HG03139 (cell line): ENCODE measurements around the gene CMSS1.
A peak's percentile ranks its signal among the peaks of the same experiment; 100 is the strongest.

Experiments used
- ATAC-seq: cut with Tn5 transposase; IDR thresholded peaks from one replicate; pipeline ENCODE4 v1.9.1; 2021; ENCODE audit not compliant: unreplicated experiment

The CMSS1 gene

DNA sequence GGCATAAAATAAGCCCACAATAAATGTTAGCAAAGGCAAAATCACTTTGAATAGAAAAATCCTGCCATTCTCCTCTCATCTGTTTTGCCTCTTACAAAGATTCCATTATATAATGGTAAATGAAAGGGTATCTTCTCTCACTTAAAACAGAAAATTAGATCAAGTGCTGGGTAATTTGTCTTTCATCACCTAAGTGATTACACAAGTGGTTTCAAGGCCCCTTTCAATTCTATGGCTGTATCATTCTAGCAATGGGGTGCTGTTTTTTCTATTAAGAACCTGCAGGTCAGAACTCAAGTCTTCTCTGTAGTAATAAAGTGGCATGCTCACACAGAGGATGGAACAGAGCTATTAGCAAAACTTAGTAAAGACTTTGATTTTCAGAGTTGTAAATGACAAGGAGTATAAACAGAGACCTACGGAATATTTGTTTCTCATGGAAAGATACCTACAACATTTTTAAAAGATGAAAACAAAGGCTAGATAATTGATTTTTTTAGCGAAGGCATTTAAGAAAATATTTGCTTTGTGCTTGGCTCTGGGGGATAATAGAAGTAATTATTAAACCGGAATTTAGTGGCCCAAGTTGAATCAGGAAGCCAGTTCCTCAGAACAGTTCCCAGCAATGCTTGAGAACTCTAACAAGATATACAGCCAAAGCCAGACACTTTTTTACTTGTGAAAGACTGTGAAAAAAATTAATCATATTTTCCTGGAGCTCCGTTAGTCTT is 137.4 kb downstream of the CMSS1 start:
- no peak for ATAC-seq

DNA sequence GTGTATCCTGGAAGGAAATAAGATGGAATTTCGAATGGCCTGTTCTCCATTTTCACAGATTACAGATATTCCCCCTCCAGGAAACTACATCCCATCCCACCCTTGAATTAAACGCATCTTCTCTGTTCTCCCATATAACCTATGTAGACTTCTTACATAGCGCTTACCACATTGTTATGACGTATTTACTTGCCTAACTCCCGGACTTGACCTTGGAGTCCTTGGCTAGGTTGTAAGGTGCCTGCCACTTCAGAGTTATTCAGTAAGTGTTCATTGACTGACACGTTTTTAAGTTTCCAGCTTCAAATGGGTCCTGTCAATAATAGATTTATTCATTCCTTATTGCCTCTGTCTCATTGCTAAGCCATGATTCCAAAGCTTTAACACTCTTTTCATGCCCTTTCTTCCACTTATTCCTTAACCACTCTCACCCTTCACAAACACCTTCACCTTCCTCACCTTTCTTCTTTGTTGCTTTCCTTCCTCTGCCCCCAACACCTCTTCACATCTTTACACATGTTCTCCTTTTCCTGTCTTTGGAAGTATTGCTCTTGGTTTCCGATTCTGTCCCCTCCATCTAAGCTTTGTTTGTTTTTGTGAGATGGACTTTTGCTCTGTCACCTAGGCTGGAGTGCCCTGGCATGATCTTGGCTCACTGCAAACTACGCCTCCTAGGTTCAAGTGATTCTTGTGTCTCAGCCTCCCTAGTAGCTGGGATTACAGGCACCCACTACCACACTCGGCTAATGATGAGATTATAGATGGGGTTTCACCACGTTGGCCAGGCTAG is 138.3 kb downstream of the CMSS1 start:
- no peak for ATAC-seq

DNA sequence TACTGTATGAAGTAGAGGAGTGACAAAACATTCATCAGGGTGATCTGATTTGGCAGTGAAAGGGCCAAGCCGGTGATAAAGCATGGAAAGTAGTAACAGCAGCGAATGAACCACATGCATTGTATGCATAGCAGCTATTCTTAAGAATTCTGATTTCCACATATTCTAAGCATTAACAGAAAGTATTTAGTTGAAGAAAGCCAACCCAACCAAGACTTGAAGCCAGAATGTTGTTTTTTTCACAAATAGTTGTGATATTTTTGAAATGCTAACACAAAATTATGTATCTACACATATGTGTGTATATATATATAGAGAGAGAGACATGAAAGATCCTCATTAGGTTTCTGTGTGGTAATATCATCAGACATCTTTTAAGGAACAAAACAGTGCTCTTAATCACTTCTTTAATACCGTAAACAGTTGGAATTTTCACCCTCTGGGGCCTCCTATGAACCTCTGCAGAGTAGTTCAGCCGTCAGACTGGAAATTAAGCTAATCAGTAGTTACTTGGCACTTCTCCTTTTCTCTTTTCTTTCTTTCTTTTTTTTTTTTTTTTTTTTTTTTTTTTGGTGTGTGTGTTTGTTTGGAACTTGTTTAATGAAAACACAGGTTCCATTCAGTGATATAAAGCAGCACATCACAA is 139.6 kb downstream of the CMSS1 start:
- no peak for ATAC-seq

DNA sequence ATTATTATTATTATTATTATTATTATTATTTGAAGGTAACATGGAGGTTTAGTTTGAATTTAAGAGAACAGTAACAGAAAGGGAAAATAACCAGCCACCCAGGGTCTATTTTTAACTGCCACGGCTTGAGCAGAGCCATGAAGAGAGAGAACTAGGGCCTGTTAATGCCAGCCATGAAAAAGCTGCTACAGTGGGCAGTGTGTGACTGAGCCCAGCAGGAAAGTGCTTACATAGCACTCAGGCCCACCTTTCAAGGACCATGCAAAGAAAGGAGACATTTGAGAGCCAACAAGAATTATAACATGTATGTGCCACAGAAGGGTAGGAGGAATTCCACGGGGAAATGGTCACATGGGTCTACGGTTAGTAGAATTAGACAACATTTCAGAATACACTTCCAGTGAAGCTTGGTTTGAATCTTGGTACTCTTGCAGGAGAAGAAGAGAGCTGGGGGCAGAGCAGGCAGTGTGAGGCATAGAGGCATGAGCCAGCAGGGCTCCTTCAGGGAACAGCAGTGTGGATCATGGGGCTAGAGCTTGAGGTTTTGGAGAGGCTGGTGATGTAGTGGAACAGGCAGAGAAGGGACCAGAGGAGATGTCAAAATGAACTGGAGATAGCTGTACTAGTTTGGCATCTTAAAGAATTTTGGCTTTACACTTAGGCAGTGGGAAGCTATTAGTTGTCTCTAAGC is 140.7 kb downstream of the CMSS1 start:
- no peak for ATAC-seq

DNA sequence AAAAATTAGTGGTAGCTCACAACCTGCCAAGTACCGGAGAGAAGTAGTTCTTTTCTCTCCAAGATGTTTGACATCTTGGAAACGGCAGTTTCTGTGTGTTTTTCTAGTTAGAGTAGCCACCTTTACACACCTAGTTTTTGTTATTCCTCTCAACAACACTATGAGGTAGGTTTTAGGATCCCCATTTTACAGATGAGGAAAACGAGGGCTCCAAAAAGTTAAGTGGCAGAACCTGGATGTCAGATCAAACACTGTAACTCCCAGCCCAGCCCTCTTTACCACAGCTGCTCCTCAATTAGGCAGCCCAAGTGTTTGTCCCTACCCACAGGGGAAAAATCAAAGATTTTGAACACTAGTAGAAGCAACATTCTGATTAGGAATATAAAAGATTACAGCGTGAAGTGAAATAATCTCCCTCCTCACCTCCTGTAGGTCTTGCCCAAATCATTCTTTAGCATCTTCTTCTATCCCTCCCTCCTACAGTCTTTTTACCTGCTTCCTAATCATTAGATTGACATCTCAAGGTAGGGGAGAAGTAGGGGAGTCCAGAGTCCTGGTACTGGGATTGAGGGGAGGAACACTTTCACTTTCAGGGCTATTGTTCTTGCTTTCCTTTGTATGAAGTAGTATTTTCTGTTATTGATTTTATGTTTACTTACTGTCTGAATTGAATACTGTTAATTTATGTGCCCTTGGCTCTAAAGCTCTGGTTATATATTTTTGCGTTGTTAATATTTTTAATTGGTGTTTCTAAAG is 142.6 kb downstream of the CMSS1 start:
- ATAC-seq: no peak

- no peak for ATAC-seq
Observed at GRCh38 chr3:99960941-99961340, 143.3 kb downstream of the CMSS1 start.

GRCh38 chr3:99961756-99962515 is 144.3 kb downstream of the CMSS1 start:
- ATAC-seq: no peak

GRCh38 chr3:99962703-99963102 is 145.0 kb downstream of the CMSS1 start:
- ATAC-seq: no peak

GRCh38 chr3:99965077-99965476 is 147.4 kb downstream of the CMSS1 start:
- no peak for ATAC-seq

- no peak for ATAC-seq
Observed at GRCh38 chr3:99965681-99966408, 148.2 kb downstream of the CMSS1 start.

DNA sequence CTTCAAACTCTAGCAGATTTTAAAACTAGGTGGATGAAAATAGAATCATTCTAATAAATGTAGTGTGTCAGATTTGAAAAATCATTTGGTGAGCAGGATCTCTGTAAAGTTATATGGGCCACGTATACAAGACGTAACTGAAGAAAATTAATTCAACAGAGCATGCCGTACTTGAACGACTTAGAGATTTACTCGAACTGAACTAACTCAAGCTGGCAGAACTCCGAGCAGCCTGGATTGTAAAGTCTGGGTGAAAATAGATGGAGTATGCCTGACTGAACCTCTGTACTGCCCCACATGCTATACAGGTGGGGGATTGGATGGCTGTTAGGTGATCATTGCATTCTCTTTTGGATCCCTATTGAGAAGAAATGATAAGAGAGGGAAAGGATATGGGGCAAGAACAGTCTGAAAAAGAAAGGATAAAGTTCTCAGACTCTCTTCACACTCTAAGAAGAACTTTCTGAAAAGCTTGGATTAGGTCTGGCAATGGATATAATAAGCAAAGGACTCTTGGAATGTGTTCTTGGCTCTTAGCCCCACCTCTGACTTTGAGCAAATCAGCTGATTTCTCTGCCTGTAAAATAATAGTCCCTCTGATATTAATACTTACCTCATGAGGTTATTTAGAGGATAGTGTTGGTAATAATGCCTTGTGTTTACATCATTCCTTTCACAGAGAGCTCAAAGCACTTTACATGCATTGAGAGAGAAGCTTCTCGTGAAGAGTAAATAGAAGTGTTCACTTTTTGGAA is 149.2 kb downstream of the CMSS1 start:
- no peak for ATAC-seq

DNA sequence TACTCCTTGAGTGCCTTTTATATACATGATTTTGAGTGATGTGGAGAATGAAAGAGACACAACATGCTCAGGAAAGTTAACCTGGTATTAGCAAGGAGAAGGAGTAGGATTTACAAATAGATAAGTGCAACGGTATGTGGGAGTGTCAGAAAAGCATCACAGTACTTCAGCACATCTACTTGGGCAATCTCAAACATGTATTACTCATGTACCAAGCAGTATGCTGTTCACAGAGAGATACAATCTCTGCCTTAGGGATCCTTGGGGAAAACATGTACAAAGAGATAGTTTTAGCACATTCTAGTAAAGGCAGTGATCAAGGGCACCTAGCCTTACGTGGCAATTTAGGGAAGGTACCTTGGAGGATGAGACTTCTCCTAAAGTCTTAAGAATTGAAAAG is 150.1 kb downstream of the CMSS1 start:
- no peak for ATAC-seq

- ATAC-seq: no peak
Observed at GRCh38 chr3:99969136-99969535, 151.5 kb downstream of the CMSS1 start.

DNA sequence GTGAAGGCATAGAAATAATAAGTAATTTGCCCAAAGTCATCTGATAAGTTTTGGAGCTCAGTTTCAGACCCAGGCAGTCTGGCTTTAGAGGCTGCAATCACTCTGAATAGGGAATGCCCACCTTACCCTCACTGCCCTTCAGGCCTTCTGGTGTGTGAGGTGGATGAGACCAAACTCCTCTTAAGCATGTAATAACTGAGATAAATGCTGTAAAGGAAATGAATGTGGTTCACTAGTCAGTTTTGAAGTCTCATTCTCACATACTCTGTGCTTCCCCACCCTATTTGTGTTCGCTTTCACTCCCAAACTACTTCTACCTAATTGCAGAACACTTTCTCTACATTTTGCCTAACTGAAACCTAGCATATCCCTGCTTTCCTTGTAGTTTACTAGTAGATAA is 152.5 kb downstream of the CMSS1 start:
- ATAC-seq: peak; percentile 81

DNA sequence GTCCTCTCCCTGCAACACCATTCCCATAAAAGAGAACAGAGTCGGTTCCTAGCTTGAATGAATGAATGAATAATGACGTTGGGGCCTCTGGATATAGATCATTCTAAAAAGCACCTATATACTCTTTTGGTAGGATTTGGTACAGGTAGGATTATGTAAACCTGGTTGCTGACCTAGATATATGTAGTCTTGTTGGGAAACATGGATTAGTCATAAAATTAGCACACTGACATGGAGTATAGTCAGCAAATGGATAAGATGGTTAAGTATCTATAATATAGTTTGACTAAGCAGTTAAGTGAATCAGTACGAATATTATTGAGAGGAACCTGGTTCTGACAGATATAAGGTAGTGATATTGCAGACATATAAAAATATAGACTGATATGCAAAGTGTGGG is 154.1 kb downstream of the CMSS1 start:
- ATAC-seq: no peak

DNA sequence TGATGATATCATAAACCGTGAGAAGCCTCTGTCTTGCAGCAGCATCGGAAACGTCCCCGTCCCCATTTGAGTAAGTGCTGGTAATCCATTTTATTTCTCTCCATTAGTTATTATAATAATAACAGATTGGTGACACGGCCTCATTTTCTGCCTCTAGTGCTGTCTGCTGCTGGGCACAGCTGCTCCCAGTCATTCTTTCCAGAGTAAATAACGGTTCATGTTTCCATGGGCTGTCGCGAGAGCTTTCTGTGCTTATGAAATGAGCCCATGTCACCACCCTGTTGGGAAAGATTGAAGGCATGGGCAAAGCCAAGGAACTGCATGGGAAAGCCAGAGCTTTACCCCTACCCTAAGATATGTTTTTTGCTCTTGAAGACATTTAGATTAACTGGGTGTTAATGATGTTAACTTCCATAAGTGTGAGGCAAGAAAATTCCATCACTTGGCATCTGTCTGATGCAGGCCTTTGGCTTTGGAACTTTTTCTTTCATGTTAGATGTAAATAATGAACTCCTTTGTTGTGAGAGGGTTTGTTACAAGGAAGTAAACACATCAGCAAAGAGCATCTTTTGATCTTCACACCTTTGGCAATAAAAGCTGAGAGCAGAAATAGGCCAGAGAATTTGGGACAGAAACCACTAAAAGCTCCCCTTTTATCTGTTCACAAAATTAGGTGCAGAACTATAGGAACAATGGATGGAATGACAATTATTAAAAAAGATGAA is 154.9 kb downstream of the CMSS1 start:
- no peak for ATAC-seq

GRCh38 chr3:99974989-99975388 is 157.3 kb downstream of the CMSS1 start:
- ATAC-seq: no peak

DNA sequence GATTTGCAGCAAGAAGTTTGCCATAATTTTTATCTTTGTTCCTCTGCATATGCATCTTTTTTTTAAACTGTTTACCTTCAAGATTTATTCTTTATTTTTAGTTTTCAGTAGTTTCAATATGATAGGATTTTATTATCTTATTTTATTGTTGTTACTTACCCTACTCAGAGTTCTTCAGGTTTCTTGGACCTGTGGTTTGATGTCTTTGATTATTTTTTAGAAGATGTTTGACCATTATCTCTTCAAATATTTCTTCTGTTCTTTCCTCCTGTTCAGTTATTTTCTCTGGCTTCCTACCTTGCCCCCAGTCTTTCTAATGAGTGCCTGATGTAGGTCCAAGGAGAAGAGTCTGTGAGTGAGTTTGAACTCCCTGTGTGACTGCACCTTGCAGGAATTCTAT is 158.9 kb downstream of the CMSS1 start:
- no peak for ATAC-seq
